GM19328 (cell line): Measurements from ENCODE around the gene GLI1.
"Not testable (repeated sequence)": the region's sequence is repeated elsewhere in the genome, so short reads cannot be mapped to it uniquely, and the experiment has no call there.

Source experiments
- ATAC-seq: cut with Tn5 transposase; IDR thresholded peaks from one replicate; pipeline ENCODE4 v1.9.1; 2021; ENCODE audit warnings: mild to moderate bottlenecking, moderate library complexity; ENCODE audit not compliant: unreplicated experiment

Gene GLI1

GRCh38 chr12:57495051-57495701 lies 35.6 kb downstream of the GLI1 start:
- ATAC-seq = not testable (repeated sequence)

DNA sequence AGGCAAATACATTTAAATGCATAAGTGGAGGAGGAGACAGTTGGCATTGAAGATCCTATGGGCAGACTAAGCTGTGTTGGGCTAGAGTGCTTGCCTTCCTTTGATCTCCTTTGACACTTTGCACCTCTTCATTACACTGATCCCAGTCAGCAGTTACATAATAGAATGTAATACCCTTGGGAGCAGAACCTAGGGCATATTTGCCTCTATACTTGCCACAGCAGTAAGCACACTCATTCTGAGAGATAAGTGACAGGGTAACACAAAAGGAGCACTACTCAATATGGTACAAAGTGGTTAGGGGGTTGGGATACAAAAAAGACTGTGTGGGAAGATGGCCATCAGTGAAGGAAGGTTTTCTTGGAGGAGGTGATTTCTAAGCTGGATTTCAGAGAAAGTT lies 37.2 kb downstream of the GLI1 start:
- ATAC-seq = no peak

- ATAC-seq = no peak
Observed at GRCh38 chr12:57497223-57498131, 37.9 kb downstream of the GLI1 start.

GRCh38 chr12:57498132-57498502 lies 38.5 kb downstream of the GLI1 start:
- ATAC-seq = no peak

DNA sequence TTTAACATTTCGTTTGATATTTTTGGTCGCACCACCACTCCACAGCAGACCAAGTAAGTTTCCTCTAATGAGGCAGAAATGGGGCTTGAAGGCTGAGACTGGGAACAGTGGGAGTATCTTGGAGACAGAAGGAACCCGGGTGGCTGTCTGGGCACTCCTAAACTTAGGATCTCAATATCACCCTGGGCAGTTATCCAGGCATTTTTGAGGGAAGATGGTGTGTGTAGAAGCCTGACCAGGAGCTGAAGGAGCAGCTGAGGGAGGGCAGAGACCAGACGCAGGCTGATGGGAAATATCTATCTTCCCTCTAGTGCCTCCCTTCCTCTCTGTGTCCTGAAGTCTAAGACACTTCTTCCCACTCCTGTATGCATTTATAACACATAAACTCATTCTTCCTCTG lies 39.0 kb downstream of the GLI1 start:
- ATAC-seq = no peak

DNA sequence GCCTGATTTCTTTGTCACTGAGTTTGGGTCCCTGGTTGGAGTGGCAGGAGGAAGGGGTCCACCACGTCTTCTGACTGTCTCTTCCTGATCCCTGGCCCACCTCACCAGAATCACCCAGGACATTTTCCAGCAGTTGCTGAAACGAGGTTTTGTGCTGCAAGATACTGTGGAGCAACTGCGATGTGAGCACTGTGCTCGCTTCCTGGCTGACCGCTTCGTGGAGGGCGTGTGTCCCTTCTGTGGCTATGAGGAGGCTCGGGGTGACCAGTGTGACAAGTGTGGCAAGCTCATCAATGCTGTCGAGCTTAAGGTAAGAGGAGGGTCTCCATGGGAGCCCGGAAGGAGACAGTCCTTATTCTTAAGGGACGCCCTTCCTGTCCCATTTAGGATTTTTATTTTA lies 40.6 kb downstream of the GLI1 start:
- no peak for ATAC-seq

DNA sequence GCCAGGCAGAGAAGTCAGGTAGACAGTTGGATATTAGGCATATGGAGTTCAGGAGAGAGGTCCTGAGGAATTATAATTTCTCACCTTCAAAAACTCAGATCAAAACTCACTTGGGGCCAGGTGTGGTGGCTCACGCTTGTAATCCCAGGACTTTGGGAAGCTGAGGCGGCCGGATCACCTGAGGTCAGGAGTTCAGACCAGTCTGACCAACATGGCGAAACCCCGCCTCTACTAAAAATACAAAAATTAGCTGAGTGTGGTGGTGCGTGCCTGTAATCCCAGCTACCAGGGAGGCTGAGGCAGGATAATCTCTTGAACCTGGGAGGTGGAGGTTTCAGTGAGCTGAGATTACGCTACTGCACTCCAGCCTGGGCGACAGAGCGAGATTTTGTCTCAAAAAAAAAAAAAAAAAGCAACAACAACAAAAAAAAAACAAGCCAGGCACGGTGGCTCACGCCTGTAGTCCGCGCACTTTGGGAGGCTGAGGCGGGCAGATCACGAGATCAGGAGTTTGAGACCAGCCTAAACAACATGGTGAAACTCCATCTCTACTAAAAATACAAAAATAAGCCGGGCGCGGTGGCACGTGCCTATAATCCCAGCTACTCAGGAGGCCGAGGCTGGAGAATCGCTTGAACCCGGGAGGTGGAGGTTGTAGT lies 42.9 kb downstream of the GLI1 start:
- not testable (repeated sequence) for ATAC-seq

DNA sequence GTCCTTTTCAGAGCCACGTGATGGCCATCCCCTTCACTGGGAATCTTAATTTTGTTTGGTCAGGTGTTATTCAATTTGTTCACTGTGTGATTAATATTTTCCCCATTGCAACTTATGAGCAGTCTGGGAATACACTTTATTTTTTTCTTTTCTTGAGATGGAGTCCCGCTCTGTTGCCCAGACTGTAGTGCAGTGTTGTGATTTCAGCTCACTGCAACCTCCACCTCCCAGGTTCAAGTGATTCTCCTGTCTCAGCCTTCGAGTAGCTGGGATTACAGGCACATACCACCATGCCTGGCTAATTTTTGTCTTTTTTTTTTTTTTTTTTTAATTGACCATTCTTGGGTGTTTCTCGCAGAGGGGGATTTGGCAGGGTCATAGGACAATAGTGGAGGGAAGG lies 47.0 kb downstream of the GLI1 start:
- not testable (repeated sequence) for ATAC-seq

DNA sequence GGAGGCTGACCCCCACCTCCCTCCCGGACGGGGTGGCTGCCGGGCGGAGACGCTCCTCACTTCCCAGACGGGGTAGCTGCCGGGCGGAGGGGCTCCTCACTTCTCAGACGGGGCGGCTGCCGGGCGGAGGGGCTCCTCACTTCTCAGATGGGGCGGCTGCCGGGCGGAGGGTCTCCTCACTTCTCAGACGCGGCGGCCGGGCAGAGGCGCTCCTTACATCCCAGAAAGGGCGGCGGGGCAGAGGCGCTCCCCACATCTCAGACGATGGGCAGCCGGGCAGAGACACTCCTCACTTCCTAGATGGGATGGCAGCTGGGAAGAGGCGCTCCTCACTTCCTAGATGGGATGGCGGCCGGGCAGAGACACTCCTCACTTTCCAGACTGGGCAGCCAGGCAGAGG lies 48.2 kb downstream of the GLI1 start:
- ATAC-seq = not testable (repeated sequence)

- ATAC-seq = no peak
Observed at GRCh38 chr12:57511161-57511560, 51.6 kb downstream of the GLI1 start.

DNA sequence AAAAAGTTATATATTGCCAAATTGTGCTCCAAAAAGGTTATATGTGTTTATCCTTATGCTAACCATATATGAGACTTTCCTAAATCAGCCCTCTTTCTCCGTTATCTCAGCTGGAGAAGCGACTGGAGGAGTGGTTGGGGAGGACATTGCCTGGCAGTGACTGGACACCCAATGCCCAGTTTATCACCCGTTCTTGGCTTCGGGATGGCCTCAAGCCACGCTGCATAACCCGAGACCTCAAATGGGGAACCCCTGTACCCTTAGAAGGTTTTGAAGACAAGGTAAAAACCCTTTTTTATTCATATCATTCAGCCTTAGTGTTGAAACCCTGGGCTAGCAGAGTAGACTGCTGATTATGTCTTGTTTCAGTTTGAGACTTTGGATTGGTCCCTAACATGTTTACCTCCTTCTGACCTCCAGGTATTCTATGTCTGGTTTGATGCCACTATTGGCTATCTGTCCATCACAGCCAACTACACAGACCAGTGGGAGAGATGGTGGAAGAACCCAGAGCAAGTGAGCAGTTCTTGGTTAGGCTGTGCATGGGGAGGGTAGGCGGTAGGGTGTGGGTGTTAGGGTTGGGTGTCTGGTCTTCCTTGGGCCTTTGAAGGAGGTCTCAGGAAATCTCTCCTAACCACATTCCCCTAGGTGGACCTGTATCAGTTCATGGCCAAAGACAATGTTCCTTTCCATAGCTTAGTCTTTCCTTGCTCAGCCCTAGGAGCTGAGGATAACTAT lies 52.2 kb downstream of the GLI1 start:
- no peak for ATAC-seq

DNA sequence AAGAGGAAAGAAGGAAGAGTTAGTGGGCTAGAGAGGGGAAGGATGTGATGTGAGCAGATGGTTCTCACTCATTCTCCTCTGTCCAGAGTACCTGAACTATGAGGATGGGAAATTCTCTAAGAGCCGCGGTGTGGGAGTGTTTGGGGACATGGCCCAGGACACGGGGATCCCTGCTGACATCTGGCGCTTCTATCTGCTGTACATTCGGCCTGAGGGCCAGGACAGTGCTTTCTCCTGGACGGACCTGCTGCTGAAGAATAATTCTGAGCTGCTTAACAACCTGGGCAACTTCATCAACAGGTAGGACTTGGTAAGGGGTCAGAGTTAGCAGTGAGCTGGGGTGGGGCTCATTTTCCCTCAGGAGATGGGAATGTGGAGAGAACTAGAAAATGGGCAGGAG lies 53.1 kb downstream of the GLI1 start:
- ATAC-seq = no peak

DNA sequence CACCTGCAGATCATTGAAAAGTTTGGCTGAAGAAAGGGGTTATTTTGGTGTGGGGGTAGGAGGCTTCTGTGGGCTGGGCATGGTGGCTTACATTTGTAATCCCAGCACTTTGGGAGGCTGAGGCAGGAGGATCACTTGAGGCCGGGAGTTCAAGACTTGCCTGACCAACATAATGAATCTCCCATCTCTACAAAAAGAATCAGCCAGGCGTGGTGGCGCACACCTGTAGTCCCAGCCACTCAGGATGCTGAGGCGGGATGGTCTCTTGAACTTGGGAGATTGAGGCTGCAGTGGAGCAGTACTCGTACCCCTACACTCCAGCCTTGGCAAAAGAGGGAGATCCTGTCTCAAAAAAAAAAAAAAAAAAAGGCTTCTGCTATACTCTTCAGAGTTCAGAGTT lies 53.7 kb downstream of the GLI1 start:
- ATAC-seq = no peak

- not testable (repeated sequence) for ATAC-seq
Observed at GRCh38 chr12:57513677-57514076, 54.1 kb downstream of the GLI1 start.

DNA sequence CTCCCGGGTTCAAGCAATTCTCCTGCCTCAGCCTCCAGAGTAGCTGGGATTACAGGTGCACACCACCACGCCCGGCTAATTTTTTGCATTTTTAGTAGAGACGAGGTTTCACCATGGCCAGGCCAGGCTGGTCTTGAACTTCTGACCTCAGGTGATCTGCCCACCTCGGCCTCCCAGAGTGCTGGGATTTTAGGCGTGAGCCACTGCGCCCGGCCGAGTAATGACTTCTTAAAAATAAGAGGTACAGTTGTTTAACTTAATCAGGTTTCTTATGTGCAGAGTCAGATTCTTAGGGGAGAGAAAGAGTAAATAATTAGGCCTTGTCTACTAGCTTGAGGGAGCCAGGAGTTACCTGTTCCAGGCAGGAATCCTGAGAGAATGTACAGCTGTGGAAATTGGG lies 54.7 kb downstream of the GLI1 start:
- ATAC-seq = not testable (repeated sequence)

- ATAC-seq = no peak
Observed at GRCh38 chr12:57514720-57515407, 55.3 kb downstream of the GLI1 start.

GRCh38 chr12:57515408-57515933 lies 55.9 kb downstream of the GLI1 start:
- ATAC-seq = no peak

DNA sequence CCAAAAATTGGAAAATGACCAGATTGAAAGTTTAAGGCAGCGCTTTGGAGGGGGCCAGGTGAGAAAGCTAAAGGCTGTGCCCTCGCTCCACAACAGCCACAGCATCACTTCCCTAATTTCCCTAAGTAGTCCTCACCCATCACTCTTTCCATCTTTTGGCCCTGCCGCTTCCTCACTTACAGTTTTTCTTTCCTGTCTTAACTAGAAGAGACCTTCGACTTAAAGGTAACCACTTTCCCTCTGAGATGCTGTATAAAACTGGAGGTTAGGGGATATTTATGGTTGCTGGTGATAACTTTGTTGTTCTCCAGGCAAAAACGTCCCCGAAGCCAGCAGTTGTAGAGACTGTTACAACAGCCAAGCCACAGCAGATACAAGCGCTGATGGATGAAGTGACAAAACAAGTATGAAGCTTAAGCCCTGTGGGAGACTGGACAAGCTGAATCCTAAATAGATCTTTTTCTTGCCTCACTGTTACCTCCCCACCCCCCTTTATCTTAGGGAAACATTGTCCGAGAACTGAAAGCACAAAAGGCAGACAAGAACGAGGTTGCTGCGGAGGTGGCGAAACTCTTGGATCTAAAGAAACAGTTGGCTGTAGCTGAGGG lies 56.5 kb downstream of the GLI1 start:
- ATAC-seq = no peak

DNA sequence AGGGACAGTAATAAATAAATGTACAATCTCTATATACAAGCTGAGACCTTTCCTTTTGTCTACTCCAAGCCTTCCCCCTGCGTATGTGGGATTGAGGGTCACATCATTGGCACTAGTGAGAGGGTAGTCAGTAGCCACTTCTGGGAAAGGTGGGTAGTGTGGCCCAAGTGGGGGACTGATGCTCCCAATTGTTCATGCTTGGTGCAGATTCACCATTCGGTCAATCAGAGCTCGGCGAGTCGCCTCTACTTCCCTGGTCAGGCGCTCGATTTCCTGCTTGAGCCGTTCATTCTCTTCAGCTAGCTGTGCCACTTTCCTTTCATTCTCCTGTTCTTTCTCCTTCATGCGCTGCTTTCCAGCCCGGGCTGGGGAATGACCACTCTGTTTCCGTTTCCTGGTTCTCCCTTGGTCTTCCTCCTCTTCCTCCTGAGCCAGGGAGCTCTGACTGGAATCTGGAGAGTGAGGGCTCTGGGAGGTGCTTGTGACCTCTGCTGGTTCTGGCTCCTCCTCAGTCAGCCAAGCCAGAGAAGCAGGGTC lies 57.1 kb downstream of the GLI1 start:
- no peak for ATAC-seq

GRCh38 chr12:57517187-57517586 lies 57.6 kb downstream of the GLI1 start:
- ATAC-seq = no peak
